ENCODE data around the gene DTX2.
"Not testable (repeated sequence)": the region's sequence is repeated elsewhere in the genome, so short reads cannot be mapped to it uniquely, and the experiment has no call there.

- not testable (repeated sequence) for TF ChIP-seq EZH2phosphoT487 (IDR thresholded peaks at IDR 0.05; ENCODE audit: borderline replicate concordance); CTCF (conservative IDR thresholded peaks at IDR 0.05; ENCODE audit: low read length)
These were observed 81.7 kb downstream of the DTX2 start, which contains the start of gene SPDYE16 for GRCh38 chr7:76543197-76543596.

Measured in Loucy (cell line).